T-helper 1 cell treated with Interleukin-12 subunit alpha and Interleukin-12 subunit beta and Interleukin-4 antibody, amounts not matched to agents 30 ng/mL and 1 ng/mL, for 36 hours (primary cell): ENCODE measurements around the gene NUP160. TPM values are rescaled to one million over a fixed set of nuclear protein-coding genes. Genes with fewer than 3 reads are reported as not detected.
"Not testable (repeated sequence)": the region's sequence is repeated elsewhere in the genome, so short reads cannot be mapped to it uniquely, and the experiment has no call there.

ENCODE experiments used
- intact Hi-C: fragments of 100-400 bp; cut with micrococcal nuclease; formaldehyde crosslinking; loops from one replicate; pipeline ENCODE4 v1.15.1; 2024
- total RNA-seq: library from RNA; stranded (reverse); gene quantifications from 2 replicates; pipeline ENCODE4 v1.2.3, GENCODE V29; 2022

NUP160 gene, protein sequence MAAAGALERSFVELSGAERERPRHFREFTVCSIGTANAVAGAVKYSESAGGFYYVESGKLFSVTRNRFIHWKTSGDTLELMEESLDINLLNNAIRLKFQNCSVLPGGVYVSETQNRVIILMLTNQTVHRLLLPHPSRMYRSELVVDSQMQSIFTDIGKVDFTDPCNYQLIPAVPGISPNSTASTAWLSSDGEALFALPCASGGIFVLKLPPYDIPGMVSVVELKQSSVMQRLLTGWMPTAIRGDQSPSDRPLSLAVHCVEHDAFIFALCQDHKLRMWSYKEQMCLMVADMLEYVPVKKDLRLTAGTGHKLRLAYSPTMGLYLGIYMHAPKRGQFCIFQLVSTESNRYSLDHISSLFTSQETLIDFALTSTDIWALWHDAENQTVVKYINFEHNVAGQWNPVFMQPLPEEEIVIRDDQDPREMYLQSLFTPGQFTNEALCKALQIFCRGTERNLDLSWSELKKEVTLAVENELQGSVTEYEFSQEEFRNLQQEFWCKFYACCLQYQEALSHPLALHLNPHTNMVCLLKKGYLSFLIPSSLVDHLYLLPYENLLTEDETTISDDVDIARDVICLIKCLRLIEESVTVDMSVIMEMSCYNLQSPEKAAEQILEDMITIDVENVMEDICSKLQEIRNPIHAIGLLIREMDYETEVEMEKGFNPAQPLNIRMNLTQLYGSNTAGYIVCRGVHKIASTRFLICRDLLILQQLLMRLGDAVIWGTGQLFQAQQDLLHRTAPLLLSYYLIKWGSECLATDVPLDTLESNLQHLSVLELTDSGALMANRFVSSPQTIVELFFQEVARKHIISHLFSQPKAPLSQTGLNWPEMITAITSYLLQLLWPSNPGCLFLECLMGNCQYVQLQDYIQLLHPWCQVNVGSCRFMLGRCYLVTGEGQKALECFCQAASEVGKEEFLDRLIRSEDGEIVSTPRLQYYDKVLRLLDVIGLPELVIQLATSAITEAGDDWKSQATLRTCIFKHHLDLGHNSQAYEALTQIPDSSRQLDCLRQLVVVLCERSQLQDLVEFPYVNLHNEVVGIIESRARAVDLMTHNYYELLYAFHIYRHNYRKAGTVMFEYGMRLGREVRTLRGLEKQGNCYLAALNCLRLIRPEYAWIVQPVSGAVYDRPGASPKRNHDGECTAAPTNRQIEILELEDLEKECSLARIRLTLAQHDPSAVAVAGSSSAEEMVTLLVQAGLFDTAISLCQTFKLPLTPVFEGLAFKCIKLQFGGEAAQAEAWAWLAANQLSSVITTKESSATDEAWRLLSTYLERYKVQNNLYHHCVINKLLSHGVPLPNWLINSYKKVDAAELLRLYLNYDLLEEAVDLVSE (N-terminal part only)
- total RNA-seq: 61.9 and 65.0 TPM in 2 replicates

DNA sequence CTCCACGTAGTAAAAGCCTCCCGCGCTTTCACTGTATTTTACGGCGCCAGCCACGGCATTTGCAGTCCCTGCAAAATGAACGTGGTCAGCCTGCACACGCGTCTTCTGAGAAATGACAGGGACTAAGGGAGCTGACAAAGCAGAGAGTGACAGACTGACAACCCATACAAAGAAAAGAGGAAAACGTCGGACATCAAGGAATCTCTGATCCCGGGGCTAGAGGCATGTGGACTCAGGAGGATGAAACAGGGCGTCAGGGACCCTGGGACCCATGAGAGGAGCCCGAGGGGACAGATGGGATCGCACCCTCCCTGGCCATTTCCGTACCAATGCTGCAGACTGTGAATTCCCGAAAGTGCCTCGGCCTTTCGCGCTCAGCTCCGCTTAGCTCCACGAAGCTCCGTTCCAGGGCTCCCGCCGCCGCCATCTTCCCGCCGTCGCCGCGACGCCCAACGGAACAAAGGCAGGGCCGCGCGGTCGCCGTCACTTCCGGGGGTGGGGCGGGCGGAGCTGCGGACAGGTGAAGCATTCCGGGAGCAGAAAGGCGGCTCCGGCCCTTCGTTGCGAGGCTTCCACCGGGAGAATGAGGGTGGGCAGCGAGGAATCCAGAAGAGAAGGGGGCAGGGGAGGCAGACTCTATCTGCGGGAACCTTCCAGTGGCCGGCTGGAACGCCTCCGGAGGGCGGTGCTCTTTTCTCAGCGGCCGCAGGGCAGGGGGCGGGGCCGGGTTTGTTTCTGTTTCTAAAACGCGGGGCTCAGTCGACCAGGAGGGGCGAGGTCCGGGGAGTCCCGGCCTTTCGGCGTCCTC lies at the start of gene NUP160:
Gene NUP160, minus strand, starts transcription at position 459 of the 808 bp plus-strand sequence. Its CDS starts 32 bp downstream, at position 427.
- intact Hi-C loops: loop anchor here (1.0 to 2.0 kb wide), 10 partner anchors 15 to 672 kb away; partner anchors contain the start of genes AGBL2, ARFGAP2, CELF1 and FNBP4

DNA sequence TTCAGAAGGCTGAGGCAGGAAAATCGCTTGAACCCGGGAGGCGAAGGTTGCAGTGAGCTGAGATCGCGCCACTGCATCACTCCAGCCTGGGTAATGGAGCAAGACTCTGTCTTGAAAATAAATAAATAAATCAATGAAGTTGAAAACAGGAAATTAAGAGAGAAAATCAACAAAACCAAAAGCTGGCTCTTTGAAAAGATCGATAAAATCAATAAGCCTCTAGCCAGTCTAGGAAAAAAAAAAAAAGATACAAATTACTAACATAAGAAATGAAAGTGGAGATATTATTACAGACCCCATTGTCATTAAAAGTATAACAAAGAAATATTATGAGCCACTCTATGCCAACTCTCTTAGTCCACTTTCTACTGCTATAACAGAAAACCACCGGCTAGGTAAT lies 48.0 kb upstream of the NUP160 start:
- intact Hi-C loops: no loop called here

DNA sequence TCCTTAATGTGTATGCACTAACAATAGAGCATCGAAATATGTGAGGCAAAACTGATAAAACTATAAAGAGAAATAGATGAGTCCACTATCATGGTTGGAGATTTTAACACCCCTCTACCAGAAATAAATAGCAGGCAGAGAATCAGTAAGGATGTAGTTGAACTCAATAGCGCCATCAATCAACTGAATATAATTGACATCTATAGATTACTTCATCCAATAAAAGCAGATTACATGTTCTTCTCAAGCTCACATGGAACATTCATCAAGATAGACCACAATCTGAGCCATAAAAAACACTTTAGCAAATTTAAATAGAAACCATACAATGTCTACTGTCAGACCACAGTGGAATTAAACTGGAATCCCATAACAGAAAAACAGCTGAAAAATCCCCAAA lies 46.9 kb upstream of the NUP160 start:
- intact Hi-C loops: no loop called here

DNA sequence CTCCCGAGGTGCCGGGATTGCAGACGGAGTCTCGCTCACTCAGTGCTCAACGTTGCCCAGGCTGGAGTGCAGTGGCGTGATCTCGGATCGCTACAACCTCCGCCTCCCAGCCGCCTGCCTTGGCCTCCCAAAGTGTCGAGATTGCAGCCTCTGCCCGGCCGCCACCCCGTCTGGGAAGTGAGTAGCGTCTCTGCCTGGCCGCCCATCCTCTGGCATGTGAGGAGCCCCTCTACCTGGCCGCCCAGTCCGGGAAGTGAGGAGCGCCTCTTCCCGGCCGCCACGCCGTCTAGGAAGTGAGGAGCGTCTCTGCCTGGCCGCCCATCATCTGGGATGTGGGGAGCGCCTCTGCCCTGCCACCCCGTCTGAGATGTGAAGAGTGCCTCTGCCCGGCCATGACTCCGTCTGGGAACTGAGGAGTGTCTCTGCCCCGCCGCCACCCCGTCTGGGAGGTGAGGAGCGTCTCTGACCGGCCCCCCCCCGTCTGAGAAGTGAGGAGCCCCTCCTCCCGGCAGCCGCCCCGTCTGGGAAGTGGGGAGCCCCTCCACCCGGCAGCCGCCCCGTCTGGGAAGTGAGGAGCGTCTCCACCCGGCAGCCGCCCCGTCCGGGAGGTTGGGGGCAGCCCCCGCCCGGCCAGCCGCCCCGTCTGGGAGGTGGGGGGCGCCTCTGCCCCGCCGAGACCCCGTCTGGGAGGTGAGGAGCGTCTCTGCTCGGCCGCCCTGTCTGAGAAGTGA lies 44.6 kb upstream of the NUP160 start:
- intact Hi-C loops: not testable (repeated sequence)

DNA sequence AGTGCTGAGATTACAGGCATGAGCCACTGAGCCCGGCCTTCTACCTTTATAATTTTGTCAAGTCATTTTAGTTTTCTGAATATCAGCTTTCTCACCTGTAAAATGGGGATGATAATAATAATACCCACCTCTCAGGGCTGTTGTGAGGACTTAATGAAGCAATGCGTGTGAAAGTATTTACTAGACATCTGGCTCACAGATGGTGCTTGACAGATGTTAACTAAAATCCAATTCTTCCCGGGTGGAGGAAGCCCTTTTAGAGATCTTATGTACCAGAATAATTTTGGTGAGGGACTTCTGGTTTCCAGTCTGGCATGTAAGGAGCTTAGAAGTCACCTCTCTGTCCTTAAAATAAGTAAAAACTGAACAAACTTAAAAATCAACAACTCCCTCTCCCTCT lies 43.7 kb upstream of the NUP160 start:
- intact Hi-C loops: no loop called here

DNA sequence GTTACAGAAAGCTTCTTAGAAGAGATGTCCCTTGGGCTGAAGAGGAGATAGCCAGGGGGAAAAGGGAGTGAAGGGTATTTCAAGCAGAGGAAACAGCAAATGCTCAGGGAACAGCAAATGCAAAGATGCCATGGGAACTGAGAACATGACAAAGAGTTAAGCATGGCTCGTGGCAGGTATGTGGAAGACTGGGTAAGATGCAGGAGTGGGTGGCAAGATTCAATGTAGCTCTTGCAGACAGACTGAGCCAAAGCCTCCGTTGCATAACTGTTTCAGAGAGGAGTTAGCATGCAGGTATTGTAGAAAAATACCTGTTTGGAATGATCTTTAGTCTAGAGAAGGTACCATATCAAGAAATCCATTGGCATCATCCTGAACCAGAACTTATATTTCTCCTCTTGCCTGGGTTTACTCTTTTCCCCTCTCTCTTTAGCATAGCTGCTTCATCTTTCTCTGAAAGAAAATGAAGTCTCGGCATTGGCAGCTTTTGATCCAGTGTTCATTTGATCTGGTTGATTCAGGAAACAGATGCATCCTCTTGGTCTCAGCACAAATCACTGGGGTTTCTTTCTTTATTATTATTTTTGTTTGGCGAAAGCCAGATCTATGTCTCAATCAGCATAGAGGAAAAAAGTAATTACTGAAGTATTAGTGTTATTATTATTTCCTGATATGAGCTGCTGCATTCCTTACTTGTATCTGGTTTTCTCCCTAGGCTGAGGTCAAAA lies 41.7 kb upstream of the NUP160 start:
- intact Hi-C loops: no loop called here

DNA sequence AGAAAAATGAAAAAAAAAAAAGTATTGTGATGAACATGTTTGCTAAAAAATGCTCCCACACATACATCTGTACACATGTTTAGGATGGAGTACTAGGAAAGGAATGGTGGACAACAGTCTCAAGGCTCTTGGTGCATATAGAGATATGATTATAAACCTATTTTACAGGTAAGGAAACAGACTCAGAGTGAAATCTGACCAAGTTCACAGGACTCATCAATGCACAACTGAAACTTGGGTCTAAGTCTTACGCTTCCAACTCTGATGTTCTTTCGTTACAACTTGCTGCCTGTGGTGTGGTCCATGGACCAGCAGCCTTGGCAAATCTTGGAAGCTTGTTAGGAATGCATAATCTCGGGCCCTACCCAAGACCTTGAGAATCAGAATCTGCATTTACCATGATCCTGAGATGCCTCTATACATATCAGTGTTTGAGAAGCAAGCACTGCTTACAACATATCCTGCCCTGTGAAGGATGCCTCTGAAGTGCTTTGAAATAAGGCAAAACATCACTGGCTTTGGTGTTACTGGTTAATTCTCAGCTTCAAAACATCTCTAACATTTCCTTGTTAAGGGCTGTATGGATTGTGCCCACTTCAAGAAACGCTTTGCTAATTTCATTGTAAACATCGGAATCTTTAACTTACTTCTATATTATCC lies 39.9 kb upstream of the NUP160 start:
- intact Hi-C loops: loop anchor here (2.0 kb wide), 1 partner anchor 33 kb away; no protein-coding TSS in a partner anchor

DNA sequence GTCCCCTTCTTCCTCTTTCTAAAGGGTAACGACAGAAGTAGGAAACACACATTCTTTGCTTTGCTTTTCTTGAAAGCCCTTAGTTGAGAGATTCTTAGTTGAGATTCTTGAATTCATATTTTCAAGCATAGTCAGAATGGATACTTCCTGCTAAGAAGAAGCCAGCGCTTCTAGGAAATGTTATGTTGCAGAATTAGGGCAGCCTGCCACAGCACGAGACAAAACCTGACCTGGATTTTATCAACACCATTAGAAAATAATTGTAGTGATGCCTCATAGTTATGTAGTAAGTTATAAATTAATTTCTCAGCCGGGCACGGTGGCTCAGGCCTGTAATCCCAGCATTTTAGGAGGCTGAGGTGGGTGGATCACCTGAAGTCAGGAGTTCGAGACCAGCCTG lies 37.9 kb upstream of the NUP160 start:
- intact Hi-C loops: loop anchor here (2.0 kb wide), 1 partner anchor 35 kb away; no protein-coding TSS in a partner anchor

DNA sequence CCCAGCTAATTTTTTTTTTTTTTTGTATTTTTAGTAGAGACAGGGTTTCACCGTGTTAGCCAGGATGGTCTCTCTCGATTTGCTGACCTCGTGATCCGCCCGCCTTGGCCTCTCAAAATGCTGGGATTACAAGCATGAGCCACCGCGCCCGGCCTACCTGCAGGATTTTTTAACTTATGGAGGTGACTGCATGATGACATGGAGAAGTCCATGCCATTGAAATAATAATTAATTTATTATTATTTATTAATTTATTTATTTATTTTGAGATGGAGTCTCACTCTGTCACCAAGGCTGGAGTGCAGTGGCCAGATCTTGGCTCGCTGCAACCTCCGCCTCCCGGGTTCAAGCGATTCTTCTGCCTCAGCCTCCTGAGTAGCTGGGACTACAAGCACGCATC lies 34.3 kb upstream of the NUP160 start:
- intact Hi-C loops: not testable (repeated sequence)

DNA sequence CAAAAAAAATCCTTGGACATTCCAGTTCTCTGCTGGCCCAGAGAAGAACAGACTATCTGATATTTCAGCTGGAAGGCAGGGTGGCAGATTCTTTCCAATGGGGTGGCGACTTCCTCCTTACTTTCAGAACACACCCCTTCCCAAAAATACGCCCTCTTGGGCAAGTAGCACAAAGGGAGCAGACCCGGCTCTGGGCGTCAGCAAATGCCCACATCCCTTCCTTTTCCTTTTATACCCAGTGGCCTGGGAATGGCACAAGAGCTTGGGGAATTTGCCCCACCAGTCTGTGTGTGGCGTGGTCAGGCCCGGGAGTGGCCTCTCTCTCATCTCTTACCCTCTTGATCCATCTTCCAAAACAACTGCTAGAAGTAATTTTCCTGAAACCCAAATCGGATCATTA lies 33.0 kb upstream of the NUP160 start:
- intact Hi-C loops: no loop called here

DNA sequence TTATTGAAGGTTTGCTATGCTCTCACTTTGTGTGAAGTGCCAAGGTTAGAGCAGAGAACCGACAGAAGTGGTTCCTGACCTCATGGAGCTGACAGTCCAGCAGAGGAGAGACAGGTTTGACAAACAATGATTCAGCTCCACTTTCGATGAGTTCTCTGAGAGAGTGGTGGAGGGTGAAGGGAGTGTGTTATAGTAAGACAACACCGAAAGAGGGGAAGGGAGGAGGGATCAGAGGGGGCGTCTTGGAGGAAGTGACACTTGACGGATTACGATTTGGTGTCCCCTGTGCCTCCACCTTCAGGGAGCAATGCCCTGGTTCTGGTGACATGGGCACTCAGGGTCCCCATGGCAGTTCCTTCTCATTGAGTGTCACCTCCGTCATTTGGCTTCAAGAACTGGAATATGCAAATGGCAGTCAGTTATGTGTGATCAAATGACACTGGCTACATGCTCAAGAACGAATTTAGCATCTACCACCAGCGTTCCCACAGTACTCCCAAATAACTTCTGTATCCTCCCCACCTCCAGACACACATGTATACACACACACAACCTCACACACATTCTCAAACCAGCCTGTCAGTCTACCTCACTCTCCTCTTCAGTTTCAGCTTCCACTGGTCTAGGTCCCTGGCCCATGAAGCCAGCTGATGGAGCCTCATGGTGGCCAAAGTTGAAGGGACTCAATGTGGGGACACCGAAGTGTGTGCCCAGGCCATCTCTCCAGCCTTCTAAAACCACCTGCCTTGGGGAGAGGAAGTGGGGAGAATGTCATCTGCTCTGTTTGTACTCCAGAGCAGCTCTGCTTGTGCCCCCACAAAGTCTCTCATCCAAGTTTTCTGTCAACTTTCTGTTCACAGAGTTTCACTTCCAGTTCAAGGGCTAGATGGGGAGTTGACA lies 31.4 kb upstream of the NUP160 start:
- intact Hi-C loops: no loop called here

DNA sequence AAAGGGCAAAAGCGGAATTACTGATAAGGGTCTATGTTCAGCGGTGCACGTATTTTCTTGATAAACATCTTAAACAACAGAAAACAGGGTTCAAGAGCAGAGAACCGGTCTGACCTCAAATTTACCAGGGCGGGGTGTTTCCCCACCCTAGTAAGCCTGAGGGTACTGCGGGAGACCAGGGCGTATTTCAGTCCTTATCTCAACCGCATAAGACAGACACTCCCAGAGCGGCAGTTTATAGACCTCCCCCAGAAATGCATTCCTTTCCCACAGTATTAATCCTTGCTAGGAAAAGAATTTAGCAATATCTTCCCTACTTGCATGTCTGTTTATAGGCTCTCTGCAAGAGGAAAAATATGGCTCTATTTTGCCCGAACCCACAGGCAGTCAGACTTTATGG lies 27.7 kb upstream of the NUP160 start:
- intact Hi-C loops: not testable (repeated sequence)

DNA sequence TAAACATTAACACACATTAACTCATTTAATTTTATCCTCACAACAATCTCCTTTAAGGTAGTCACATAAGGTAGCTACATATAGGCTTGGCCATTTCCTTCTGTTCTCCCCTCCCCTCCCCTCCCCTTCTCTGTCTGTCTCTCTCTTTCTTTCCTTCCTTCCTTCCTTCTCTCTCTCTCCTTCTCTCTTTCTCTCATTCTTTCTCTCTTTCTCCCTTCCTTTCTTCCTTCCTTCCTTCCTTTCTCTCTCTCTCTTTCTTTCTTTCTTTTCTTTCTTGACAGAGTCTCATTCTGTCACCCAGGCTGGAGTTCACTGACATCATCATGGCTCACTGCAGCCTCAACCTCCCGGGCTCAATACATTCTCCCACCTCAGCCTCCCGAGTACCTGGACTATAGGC lies 22.3 kb upstream of the NUP160 start:
- intact Hi-C loops: no loop called here

DNA sequence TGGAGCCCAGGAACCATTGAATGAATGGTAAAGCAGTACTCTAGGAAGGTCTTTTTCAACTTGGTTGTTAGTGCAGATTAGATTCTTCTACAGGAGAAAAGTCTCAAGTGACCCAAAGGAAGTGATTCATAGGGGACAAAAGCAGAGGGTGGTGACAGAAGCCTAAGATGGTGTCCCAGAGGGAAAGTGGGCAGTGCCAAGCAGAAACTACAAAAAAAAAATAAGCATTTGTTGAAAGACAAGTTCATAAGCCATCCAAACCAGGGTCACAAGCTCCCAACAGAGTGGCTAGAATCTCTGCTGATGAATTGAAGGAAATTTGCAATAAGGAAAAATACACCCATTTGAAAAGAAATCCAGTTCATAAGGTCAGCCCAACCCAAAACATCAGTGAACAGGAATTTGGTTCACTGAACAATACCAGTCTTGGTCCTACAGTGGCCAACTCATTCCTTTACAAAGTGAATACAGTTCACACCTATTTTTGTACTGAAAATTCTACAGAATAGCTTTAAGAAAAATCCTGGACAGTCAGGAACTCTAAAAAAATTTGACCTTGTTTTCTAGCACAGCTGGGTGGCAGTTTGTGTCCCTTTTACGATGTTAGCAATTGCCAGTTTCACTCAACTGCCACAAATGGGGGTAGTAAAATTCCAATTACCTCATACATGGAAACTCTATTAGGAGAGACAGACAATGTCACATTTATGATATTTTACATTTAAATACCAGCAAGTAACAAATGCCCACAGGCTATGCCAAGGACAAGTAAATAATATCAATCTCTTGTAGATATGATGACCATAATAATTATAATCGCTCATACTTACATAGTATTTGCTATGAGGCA lies 21.6 kb upstream of the NUP160 start:
- intact Hi-C loops: loop anchor here (2.0 kb wide), 1 partner anchor 15 kb away; no protein-coding TSS in a partner anchor

DNA sequence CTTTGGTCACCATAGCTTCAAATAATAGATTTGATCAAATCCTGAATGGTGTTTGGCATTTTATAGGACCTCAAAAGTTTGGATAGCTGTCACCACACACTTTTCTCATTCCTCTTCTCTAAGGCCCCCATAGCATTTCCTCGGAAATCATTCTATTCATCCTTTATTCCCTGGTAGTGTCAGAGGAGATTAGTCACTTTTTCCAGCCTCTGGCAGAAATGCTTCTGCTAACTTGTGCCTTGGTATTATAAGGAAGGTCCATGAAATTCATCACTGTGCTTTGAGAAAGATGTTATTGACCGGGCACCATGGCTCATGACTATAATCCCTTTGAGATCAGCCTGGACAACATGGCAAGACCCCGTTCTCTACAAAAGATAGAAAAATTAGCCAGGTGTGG lies 19.7 kb upstream of the NUP160 start:
- intact Hi-C loops: loop anchor here (2.0 kb wide), 1 partner anchor 17 kb away; no protein-coding TSS in a partner anchor

DNA sequence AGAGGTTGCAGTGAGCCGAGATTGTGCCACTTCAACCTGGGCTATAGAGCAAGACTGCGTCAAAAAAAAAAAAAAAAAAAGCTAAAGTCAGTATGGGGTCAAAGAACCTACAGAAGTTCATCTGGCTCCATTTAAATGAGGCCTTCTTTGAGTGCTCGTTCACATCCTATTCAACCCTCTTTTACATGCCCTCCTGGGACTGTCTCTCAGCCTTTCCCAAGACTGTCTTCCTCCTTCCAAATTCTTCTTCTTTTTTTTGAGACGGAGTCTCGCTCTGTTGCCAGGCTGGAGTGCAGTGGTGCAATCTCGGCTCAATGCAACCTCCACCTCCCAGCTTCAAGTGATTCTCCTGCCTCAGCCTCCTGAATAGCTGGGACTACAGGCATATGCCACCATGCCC lies 18.7 kb upstream of the NUP160 start:
- intact Hi-C loops: not testable (repeated sequence)
